OCI-LY3 (cell line): ENCODE measurements around the gene ARHGAP10.

ENCODE experiments used
- EZH2phosphoT487 ChIP-seq: fragments of 200-600 bp; shearing (Covaris generic); IDR thresholded peaks from 2 replicates; pipeline ENCODE4 v1.6.1; 2018; ENCODE audit warnings: antibody characterized with exemption, mixed run types, low read depth
- TF ChIP-seq, protein P1 (sequence below): fragments of 200-600, 300-600 bp; sonication (generic); IDR thresholded peaks from 2 replicates; pipeline ENCODE4 v1.5.1; 2014; ENCODE audit warnings: antibody characterized with exemption, low read length, low read depth

GRCh38 chr4:148023512-148024181 lies 291.8 kb downstream of the ARHGAP10 start:
- TF ChIP-seq, protein P1, sequence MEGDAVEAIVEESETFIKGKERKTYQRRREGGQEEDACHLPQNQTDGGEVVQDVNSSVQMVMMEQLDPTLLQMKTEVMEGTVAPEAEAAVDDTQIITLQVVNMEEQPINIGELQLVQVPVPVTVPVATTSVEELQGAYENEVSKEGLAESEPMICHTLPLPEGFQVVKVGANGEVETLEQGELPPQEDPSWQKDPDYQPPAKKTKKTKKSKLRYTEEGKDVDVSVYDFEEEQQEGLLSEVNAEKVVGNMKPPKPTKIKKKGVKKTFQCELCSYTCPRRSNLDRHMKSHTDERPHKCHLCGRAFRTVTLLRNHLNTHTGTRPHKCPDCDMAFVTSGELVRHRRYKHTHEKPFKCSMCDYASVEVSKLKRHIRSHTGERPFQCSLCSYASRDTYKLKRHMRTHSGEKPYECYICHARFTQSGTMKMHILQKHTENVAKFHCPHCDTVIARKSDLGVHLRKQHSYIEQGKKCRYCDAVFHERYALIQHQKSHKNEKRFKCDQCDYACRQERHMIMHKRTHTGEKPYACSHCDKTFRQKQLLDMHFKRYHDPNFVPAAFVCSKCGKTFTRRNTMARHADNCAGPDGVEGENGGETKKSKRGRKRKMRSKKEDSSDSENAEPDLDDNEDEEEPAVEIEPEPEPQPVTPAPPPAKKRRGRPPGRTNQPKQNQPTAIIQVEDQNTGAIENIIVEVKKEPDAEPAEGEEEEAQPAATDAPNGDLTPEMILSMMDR, result no peak
- no peak for TF ChIP-seq EZH2phosphoT487
